COR-L47 (cell line): ENCODE results near the gene DDX53.

Experiments
- DNase-seq: peaks from one replicate; lab custom pipeline; 2025; lab: John Stamatoyannopoulos, UW

Gene DDX53

GRCh38 chrX:22999696-23000223, at the start of gene DDX53:
TSS of gene DDX53 (plus strand) at chrX:22999960. CDS start at chrX:23000058, 98 bp downstream.
- DNase-seq = no peak

DNA sequence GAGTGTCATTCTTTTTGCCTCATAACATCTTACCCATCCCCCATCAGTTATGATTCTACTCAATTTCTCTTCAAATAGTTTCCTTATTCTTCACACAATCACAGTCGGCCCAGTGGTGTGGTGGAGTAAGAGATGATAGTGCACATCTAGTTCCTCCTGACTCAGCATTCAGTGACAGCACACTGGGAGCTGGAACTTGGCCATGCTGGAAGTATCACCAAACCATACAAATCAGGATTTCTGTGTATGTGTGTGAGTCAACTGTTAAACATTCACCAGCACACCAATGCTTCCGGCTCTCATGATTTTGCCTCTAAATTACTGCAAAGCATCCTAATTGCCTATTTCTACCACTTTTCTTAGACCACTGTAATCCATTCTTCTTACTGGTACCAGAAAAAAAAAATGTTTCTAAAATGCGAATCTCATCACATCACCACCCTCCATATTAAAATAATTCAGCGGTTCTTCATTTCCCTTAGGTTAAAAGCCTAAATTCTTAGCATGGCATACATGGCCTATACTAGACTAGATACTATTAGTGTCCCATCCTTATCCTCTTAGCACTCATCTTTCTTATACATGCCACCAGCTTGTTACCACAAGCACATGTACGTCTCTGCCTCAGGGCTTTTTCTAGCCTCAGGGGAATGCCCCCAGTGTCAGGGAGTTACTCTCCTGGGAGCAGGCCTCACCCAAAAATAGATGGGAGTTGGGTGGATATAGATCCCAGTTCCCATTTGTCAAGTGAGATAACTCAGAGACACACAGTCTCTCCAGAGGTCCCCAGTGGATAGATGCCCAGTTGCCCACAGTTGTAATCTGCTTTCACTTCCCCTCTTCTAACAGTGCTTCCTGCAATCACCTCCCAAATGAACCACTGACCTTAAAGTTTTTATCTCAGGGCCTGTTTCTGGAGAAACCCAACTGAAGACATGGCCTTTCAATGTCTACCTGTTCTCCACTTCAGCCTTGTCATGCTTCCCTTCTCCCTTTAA, 49.2 kb upstream of the DDX53 start:
- no peak for DNase-seq

DNA sequence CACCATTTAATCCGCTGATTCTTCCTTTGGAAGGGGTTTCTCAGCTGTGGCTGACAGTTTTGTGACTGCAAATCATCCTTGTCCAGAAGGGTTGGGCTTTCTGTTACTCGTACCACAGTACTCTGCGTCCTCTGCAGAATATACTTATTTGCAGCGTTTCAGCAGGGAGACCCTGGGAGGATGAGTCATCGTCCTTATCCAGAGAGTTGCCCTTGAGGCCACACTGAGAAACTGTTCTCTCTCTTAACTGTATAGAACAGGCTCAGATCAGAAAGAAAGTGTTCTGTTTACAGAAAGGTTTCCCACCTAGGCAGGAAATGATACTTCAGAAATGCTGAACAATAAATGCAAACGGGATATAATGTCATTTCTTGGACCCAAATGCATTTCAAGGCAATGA, 47.8 kb upstream of the DDX53 start:
- no peak for DNase-seq

GRCh38 chrX:22958250-22958649, 41.5 kb upstream of the DDX53 start:
- DNase-seq = no peak

DNA sequence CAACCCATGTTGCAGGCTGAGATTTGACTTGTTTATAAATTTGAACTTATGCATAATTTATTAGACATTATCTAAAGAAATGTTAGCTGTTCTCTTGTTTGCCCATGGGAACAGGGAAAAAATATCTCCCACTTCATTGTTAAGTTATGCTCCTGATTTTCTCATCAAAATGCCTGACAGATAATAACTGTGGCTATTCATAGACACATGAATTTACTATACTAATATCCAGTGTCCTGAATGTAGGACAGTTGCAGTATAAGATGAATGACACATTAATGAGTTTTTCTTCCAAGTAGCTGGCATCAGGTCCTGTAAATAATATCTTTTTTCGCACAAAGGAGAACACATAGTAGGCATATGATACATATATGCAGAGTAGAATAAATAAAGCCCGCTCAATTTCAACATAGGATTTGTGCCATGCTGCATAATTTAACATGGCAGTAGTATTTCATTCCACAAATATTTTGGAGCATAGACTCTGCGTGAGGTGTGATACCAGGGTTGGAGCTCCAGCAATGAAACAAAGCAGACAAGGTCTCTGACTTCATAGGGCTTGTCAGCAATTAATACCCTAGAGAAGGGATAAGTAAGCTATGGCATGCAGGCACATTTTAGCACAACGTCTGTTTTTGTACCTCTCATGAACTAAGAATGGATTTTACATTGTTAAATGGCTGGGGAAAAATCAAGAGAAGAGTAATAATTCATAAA, 40.4 kb upstream of the DDX53 start:
- no peak for DNase-seq

GRCh38 chrX:22963196-22963595, 36.6 kb upstream of the DDX53 start:
- no peak for DNase-seq

DNA sequence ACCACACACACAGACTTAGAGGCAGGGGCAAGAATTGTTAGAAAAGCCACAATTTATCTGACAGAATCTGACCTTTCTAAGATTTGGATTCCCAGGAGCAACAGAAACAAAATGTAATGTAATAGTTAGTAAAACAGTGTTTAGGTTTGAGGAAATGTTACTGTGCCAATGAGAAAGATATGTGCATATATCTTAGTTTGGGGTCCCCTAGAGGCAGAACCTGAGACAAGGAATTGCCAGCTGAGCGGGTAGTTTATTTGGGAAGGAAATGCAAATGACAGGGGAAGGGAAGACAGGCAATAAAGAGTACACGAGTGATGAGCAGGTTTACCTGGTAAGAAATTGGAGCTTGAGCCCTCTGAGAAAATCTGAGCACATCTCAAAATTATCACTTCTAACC, 31.3 kb upstream of the DDX53 start:
- DNase-seq = no peak

- no peak for DNase-seq
These were observed 30.3 kb upstream of the DDX53 start for GRCh38 chrX:22969411-22969810.

DNA sequence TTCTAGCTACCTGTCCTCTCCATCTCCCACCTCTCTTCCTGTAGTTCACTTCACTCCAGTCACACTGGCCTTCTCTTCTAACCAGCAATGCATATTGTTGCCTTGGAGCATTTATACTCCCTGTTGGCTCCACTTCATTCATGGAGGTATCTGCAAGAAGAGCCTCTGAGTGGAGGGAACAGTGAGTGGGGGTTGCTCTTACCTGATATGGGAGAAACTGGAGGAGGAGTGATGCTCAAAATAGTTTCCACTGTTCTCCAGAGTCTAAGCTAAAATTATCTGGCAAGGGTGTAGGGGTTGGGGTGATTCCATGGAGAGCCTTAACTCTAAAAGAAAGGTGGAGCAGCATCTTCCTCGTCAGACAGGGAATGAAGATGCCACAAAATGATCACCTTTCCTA, 28.9 kb upstream of the DDX53 start:
- no peak for DNase-seq

- no peak for DNase-seq
These were observed 25.1 kb upstream of the DDX53 start for GRCh38 chrX:22974616-22975015.

DNA sequence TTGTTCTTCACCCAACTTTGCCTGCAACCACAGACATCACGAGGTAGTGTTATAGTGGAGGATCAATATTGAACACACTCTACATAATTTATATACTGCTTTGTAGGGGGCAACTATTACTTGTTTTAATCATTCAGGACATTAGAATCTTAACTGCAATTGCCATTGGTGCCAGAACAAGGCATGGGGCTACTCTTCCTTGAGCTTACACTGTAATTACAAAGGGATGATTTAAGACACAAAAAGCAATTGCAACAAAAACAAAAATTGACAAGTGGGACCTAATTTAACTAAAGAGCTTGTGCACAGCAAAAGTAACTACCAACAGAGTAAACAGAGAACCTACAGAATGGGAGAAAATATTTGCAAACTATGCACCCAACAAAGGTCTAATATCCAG, 24.0 kb upstream of the DDX53 start:
- DNase-seq = no peak

GRCh38 chrX:22985958-22986357, 13.8 kb upstream of the DDX53 start:
- no peak for DNase-seq

GRCh38 chrX:22987452-22987851, 12.3 kb upstream of the DDX53 start:
- no peak for DNase-seq

GRCh38 chrX:23003116-23003515, 3.4 kb downstream of the DDX53 start:
- no peak for DNase-seq

DNA sequence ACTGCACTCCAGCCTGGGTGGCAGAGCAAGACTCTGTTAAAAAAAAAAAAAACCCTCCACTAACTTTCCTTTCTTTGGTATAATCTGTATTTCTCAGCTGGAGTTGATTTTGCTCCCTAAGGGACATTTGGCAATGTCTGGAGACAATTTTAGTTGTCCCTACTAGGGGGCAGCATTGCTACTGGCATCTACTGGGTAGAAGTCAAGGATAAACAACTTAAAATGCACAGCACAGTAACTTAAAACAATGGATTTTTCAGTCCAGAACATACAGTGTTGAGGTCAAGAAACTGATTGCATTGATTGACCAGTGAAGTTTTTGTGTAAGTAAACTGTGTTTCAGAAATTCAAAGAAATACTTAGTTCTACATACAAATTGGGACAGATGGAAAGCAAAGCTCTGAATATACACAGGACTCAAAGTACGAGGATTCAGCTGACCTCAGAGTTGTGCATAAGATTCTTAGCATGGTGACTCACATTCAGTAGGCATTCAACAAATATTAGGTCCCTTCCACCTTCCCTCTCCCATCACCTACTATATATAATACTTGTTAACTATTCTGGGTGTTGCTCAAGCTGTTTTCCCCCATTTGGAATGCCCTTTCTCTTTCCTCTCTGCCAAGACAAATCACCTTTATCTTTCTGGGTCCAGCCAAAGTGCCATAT, 8.8 kb downstream of the DDX53 start:
- peak; percentile 3 for DNase-seq

- DNase-seq = no peak
These were observed 12.4 kb downstream of the DDX53 start for GRCh38 chrX:23012162-23012561.

GRCh38 chrX:23012636-23013035, 12.9 kb downstream of the DDX53 start:
- no peak for DNase-seq

DNA sequence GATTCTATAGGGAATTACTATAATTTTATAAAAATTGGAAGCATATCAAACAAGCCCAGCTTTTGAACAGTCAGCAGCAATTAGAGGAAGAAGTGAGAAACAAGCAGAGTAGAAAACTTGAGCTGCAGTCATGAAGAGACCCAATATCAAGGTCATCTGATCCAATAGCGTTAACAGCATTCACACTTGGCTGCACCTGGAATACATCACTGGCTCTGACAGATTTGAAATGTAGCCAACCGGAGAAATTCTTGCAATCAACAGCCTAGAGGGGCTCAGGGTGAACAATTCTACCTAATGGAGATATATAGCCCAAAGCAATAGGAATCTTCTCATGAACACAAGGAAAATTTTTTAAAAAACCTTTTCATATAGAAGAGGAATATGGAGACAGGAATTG, 13.6 kb downstream of the DDX53 start:
- DNase-seq = no peak

DNA sequence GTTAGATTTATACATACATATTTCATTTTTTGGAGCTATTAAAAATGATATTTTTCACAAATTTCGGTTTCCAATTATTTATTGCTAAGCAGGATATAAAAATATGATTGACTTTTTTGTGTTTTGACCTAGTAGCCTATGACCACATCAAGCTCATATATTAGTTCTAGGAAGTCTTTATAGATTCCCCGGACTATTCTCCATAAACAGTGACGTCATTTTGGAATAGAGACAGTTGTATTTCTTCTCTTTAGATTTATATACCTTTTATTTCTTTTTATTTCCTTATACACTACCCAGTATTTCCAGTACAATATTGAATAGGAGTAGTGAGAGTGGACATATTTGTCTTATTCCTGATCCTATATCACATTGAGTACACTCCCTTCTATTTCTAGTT, 31.8 kb downstream of the DDX53 start:
- DNase-seq = no peak

- DNase-seq = peak; percentile 2
These were observed 35.7 kb downstream of the DDX53 start for GRCh38 chrX:23035493-23035892.

DNA sequence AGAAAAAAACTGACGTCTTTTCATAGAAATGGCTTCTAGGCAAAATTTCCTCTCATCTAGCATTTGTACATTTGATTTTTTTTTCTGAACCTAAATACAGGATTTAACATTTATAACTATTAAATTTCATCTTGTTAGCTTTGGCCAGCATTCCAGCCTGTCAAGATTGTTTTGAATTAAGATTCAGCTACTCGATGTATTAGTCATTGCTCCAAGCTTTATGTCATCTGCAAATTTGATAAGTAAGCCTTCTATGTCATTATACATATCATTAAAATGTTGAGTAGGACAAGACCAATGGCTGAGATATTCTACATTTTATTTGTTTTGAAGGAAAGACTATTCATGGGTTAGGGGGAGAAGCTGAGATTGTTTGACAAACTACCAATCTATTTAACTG, 46.7 kb downstream of the DDX53 start:
- DNase-seq = no peak

GRCh38 chrX:23048806-23049573, 49.2 kb downstream of the DDX53 start:
- no peak for DNase-seq
